ENCODE data around the gene C1QTNF6.
A peak's percentile ranks its signal among the peaks of the same experiment; 100 is the strongest.

C1QTNF6 gene

DNA sequence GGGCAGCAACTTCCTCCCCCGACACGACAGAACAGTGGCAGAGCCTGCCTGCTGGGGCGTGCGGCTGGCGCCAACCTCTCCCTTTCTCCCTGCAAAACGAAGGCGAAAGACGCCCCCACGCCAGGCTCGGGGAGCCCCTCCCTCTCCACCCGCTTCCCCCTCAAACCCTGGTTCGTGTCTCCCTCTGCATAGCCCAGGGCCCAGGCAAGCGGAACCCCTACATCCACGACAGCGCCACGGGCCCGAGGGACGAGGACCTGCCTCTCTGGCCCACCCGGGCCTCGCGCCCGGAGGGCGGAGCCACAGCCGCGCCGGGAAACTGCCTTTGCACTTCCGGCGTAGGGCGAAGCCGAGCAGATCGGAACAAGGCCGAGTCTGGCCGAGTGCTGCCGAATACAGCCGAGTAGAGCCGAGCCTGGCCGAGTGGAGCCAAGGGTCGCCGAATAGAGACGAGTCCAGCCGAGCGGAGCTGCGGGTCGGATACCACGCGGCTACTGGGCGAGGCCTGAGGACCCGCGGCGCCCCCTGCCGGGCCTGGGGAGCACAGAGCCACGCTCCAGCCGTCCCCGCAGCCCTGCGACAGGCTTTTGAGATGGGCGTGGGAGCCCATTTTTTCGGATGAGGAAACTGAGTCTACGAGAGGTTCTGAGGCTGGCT lies 11.2 kb upstream of the C1QTNF6 start (continued):
- TF ChIP-seq, protein P1, sequence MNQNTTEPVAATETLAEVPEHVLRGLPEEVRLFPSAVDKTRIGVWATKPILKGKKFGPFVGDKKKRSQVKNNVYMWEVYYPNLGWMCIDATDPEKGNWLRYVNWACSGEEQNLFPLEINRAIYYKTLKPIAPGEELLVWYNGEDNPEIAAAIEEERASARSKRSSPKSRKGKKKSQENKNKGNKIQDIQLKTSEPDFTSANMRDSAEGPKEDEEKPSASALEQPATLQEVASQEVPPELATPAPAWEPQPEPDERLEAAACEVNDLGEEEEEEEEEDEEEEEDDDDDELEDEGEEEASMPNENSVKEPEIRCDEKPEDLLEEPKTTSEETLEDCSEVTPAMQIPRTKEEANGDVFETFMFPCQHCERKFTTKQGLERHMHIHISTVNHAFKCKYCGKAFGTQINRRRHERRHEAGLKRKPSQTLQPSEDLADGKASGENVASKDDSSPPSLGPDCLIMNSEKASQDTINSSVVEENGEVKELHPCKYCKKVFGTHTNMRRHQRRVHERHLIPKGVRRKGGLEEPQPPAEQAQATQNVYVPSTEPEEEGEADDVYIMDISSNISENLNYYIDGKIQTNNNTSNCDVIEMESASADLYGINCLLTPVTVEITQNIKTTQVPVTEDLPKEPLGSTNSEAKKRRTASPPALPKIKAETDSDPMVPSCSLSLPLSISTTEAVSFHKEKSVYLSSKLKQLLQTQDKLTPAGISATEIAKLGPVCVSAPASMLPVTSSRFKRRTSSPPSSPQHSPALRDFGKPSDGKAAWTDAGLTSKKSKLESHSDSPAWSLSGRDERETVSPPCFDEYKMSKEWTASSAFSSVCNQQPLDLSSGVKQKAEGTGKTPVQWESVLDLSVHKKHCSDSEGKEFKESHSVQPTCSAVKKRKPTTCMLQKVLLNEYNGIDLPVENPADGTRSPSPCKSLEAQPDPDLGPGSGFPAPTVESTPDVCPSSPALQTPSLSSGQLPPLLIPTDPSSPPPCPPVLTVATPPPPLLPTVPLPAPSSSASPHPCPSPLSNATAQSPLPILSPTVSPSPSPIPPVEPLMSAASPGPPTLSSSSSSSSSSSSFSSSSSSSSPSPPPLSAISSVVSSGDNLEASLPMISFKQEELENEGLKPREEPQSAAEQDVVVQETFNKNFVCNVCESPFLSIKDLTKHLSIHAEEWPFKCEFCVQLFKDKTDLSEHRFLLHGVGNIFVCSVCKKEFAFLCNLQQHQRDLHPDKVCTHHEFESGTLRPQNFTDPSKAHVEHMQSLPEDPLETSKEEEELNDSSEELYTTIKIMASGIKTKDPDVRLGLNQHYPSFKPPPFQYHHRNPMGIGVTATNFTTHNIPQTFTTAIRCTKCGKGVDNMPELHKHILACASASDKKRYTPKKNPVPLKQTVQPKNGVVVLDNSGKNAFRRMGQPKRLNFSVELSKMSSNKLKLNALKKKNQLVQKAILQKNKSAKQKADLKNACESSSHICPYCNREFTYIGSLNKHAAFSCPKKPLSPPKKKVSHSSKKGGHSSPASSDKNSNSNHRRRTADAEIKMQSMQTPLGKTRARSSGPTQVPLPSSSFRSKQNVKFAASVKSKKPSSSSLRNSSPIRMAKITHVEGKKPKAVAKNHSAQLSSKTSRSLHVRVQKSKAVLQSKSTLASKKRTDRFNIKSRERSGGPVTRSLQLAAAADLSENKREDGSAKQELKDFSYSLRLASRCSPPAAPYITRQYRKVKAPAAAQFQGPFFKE (tag by site-specific recombination; IDR thresholded peaks at IDR 0.05; ENCODE audit: borderline replicate concordance): no peak
- no peak for TF ChIP-seq ZNF529 (tag by site-specific recombination; IDR thresholded peaks at IDR 0.05; ENCODE audit: insufficient replicate concordance)
- TF ChIP-seq, protein P2, sequence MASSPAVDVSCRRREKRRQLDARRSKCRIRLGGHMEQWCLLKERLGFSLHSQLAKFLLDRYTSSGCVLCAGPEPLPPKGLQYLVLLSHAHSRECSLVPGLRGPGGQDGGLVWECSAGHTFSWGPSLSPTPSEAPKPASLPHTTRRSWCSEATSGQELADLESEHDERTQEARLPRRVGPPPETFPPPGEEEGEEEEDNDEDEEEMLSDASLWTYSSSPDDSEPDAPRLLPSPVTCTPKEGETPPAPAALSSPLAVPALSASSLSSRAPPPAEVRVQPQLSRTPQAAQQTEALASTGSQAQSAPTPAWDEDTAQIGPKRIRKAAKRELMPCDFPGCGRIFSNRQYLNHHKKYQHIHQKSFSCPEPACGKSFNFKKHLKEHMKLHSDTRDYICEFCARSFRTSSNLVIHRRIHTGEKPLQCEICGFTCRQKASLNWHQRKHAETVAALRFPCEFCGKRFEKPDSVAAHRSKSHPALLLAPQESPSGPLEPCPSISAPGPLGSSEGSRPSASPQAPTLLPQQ (tag by site-specific recombination; IDR thresholded peaks at IDR 0.05): peak; percentile 64; the same call in 1 of the 2 replicates
- TF ChIP-seq, protein P3, sequence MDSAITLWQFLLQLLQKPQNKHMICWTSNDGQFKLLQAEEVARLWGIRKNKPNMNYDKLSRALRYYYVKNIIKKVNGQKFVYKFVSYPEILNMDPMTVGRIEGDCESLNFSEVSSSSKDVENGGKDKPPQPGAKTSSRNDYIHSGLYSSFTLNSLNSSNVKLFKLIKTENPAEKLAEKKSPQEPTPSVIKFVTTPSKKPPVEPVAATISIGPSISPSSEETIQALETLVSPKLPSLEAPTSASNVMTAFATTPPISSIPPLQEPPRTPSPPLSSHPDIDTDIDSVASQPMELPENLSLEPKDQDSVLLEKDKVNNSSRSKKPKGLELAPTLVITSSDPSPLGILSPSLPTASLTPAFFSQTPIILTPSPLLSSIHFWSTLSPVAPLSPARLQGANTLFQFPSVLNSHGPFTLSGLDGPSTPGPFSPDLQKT (IDR thresholded peaks at IDR 0.05; ENCODE audit: borderline replicate concordance, low read depth, low read length): no peak; the same call in 1 of the 2 replicates
- TF ChIP-seq, protein P4, sequence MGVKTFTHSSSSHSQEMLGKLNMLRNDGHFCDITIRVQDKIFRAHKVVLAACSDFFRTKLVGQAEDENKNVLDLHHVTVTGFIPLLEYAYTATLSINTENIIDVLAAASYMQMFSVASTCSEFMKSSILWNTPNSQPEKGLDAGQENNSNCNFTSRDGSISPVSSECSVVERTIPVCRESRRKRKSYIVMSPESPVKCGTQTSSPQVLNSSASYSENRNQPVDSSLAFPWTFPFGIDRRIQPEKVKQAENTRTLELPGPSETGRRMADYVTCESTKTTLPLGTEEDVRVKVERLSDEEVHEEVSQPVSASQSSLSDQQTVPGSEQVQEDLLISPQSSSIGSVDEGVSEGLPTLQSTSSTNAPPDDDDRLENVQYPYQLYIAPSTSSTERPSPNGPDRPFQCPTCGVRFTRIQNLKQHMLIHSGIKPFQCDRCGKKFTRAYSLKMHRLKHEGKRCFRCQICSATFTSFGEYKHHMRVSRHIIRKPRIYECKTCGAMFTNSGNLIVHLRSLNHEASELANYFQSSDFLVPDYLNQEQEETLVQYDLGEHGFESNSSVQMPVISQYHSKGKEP (tag by site-specific recombination; IDR thresholded peaks at IDR 0.05): no peak
- no peak for TF ChIP-seq ZNF23 (tag by site-specific recombination; IDR thresholded peaks at IDR 0.05; ENCODE audit: borderline replicate concordance)
- TF ChIP-seq, protein P5, sequence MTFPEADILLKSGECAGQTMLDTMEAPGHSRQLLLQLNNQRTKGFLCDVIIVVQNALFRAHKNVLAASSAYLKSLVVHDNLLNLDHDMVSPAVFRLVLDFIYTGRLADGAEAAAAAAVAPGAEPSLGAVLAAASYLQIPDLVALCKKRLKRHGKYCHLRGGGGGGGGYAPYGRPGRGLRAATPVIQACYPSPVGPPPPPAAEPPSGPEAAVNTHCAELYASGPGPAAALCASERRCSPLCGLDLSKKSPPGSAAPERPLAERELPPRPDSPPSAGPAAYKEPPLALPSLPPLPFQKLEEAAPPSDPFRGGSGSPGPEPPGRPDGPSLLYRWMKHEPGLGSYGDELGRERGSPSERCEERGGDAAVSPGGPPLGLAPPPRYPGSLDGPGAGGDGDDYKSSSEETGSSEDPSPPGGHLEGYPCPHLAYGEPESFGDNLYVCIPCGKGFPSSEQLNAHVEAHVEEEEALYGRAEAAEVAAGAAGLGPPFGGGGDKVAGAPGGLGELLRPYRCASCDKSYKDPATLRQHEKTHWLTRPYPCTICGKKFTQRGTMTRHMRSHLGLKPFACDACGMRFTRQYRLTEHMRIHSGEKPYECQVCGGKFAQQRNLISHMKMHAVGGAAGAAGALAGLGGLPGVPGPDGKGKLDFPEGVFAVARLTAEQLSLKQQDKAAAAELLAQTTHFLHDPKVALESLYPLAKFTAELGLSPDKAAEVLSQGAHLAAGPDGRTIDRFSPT (tag by site-specific recombination; IDR thresholded peaks at IDR 0.05): peak; percentile 44; the same call in 1 of the 2 replicates
- TF ChIP-seq ZNF785 (tag by site-specific recombination; IDR thresholded peaks at IDR 0.05): peak; percentile 70; the same call in 1 of the 2 replicates
- no peak for TF ChIP-seq MYNN (tag by site-specific recombination; IDR thresholded peaks at IDR 0.05; ENCODE audit: borderline replicate concordance)
- no peak; the same call in 1 of the 2 replicates for TF ChIP-seq KLF7 (tag by site-specific recombination; IDR thresholded peaks at IDR 0.05; ENCODE audit: borderline replicate concordance)
- TF ChIP-seq PRDM1 (tag by site-specific recombination; IDR thresholded peaks at IDR 0.05): no peak
- no peak for TF ChIP-seq ZNF626 (tag by site-specific recombination; IDR thresholded peaks at IDR 0.05)
- no peak for TF ChIP-seq ZNF423 (tag by site-specific recombination; IDR thresholded peaks at IDR 0.05)
- TF ChIP-seq ZNF138 (tag by site-specific recombination; IDR thresholded peaks at IDR 0.05; ENCODE audit: borderline replicate concordance): no peak
- peak; percentile 78; the same call in 1 of the 2 replicates for TF ChIP-seq ZNF2 (tag by site-specific recombination; IDR thresholded peaks at IDR 0.05)
- TF ChIP-seq ZNF677 (tag by site-specific recombination; IDR thresholded peaks at IDR 0.05): no peak
- peak; percentile 60 for TF ChIP-seq ZNF501 (tag by site-specific recombination; IDR thresholded peaks at IDR 0.05)
- peak; percentile 94 for TF ChIP-seq ZBTB20 (tag by site-specific recombination; IDR thresholded peaks at IDR 0.05)
- no peak for TF ChIP-seq ZNF155 (tag by site-specific recombination; IDR thresholded peaks at IDR 0.05)
- TF ChIP-seq ZNF792 (tag by site-specific recombination; IDR thresholded peaks at IDR 0.05): peak; percentile 80; the same call in 1 of the 2 replicates
- no peak for TF ChIP-seq ZNF837 (tag by site-specific recombination; IDR thresholded peaks at IDR 0.05)
